ENCODE data around the gene PDE3B. TPM values are rescaled to one million over a fixed set of nuclear protein-coding genes. Genes with fewer than 3 reads are reported as not detected.

The PDE3B gene
- total and polyA plus RNA-seq, 2 experiments from 2014 or later, result 6.4 to 16.9 TPM

DNA sequence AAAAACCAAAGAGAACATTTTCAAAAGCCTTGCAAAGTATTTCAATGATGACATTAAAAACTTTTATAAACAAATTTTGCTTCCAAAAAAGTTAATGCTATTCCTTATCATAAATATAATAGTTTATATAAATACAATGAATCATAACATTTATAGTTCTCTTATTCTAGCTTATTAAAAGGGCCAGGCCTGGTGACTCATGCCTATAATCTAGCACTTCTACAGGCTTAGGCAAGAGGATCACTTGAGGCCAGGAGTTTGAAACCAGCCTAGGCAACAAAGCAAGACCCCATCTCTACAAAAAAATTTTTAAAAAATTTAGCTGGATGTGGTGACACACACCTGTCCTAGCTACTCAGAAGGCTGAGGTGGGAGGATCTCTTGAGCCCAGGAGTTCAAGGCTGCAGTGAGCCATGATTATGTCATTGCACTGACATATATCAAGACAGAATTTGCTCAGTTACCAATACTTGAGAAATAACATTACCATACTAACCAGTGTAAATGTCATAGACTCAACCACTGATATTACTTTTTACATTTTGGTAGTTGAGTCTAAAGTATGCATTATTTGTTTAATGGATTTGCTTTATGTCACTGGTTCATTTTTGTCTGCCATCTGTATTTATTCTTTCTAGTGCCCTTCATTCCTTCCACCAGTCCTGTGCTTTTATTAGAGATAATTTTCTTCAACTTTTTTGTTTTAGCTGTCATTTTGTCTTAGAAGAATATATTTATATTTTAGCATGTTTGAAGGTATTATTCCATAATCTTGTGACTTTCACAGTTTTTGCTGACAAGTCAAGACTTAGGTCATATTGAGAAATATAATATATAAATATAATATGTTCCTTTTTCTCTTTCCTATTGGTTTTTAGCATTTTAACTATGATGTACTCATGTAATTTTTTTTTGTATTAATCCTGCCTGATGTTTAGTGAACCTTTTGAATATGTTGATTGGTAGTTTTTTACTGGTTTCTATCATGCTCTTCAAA lies 192.2 kb downstream of the PDE3B start:
- no peak overlapping the region for H3K27ac ChIP-seq
- no peak for TF ChIP-seq CTCF (IDR thresholded peaks at IDR 0.05; ENCODE audit: low read depth, low read length)
- H3K36me3 ChIP-seq, result no peaks in the 10 kb centered on the region
- H3K4me3 ChIP-seq, result no peak overlapping the region
- H3K9me3 ChIP-seq (ENCODE audit: low read depth), result no peaks in the 10 kb centered on the region
- no peaks in the 10 kb centered on the region for H3K4me1 ChIP-seq (ENCODE audit: low read depth)
- H3K27me3 ChIP-seq, result no peaks in the 10 kb centered on the region
- no peak for DNase-seq (ENCODE audit: low read depth in 1 of 2, low spot score in 1 of 2)

GRCh38 chr11:14842002-14842401 lies 198.4 kb downstream of the PDE3B start:
- no peaks in the 10 kb centered on the region for H3K36me3 ChIP-seq
- TF ChIP-seq CTCF (IDR thresholded peaks at IDR 0.05; ENCODE audit: low read depth, low read length), result no peak
- no peaks in the 10 kb centered on the region for H3K4me1 ChIP-seq (ENCODE audit: low read depth)
- no peaks in the 10 kb centered on the region for H3K27me3 ChIP-seq
- H3K27ac ChIP-seq, result no peak overlapping the region
- H3K9me3 ChIP-seq (ENCODE audit: low read depth), result no peaks in the 10 kb centered on the region
- DNase-seq (ENCODE audit: low read depth in 1 of 2, low spot score in 1 of 2), result no peak
- H3K4me3 ChIP-seq, result no peak overlapping the region

GRCh38 chr11:14852571-14853177 lies 209.1 kb downstream of the PDE3B start:
- no peaks in the 10 kb centered on the region for H3K36me3 ChIP-seq
- H3K27ac ChIP-seq, result no peak overlapping the region
- H3K4me1 ChIP-seq (ENCODE audit: low read depth), result no peaks in the 10 kb centered on the region
- DNase-seq (ENCODE audit: low read depth in 1 of 2, low spot score in 1 of 2), result no peak
- no peaks in the 10 kb centered on the region for H3K27me3 ChIP-seq
- TF ChIP-seq CTCF (IDR thresholded peaks at IDR 0.05; ENCODE audit: low read depth, low read length), result no peak
- H3K9me3 ChIP-seq (ENCODE audit: low read depth), result no peaks in the 10 kb centered on the region
- no peak overlapping the region for H3K4me3 ChIP-seq

DNA sequence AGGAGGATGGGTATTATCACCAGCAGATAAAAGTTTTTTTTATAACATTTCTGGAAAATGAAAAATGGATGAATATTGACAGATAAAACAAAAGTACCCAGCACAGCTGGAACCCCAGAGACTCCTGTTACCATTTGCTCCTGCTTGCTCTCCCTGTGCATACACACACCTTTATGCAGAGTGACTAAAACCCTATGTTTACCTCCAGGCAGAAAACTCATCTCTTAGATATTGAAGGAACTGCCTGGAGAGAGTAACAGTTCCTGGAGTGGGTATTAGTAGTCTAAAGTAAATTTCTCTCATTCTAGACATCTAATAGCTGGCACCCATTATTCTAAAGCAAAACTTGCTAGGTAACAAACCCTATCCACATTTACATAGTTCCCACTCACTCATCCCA lies 210.5 kb downstream of the PDE3B start:
- DNase-seq (ENCODE audit: low read depth in 1 of 2, low spot score in 1 of 2), result no peak
- H3K4me3 ChIP-seq, result no peak overlapping the region
- H3K27me3 ChIP-seq, result no peaks in the 10 kb centered on the region
- no peak for TF ChIP-seq CTCF (IDR thresholded peaks at IDR 0.05; ENCODE audit: low read depth, low read length)
- H3K4me1 ChIP-seq (ENCODE audit: low read depth), result no peaks in the 10 kb centered on the region
- H3K9me3 ChIP-seq (ENCODE audit: low read depth), result no peaks in the 10 kb centered on the region
- no peak overlapping the region for H3K27ac ChIP-seq
- no peaks in the 10 kb centered on the region for H3K36me3 ChIP-seq

DNA sequence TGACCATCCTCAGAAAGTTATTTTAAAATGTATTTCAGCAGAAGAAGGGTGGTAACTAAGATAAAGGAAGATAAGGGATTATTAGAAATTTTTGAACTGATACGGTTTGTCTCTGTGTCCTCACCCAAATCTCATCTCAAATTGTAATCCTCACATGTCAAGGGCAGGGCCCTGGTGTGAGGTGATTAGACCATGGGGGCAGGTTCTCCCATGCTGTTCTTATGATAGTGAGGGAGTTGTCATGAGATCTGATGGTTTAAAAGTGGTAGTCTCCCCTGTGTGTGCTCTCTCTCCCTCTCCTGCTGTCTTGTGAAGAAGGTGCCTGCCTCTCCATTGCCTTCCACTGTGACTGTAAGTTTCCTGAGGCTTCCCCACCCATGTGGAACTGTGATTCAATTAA lies 212.3 kb downstream of the PDE3B start:
- no peaks in the 10 kb centered on the region for H3K27me3 ChIP-seq
- H3K36me3 ChIP-seq, result no peaks in the 10 kb centered on the region
- no peak for DNase-seq (ENCODE audit: low read depth in 1 of 2, low spot score in 1 of 2)

More for the DNA sequence above, 212.3 kb downstream of the PDE3B start:
- H3K4me1 ChIP-seq (ENCODE audit: low read depth), result no peaks in the 10 kb centered on the region
- H3K4me3 ChIP-seq, result no peak overlapping the region
- no peak for TF ChIP-seq CTCF (IDR thresholded peaks at IDR 0.05; ENCODE audit: low read depth, low read length)
- H3K27ac ChIP-seq, result no peak overlapping the region
- no peaks in the 10 kb centered on the region for H3K9me3 ChIP-seq (ENCODE audit: low read depth)
